WTC11 (cell line): ENCODE data around the gene KHDC4. TPM values are rescaled to one million over a fixed set of nuclear protein-coding genes. Genes with fewer than 3 reads are reported as not detected.

Source experiments
- ATAC-seq: fragments of 200-7000 bp; cut with Tn5 transposase; 2 replicates; pipeline ENCODE4 v1.10.0; 2021; ENCODE audit warnings: mild to moderate bottlenecking, moderate library complexity
- CTCF ChIA-PET: fragments of 300-600 bp; sonication (Branson Sonifier 250); formaldehyde crosslinking; loops from one replicate; lab custom pipeline; 2021; ENCODE audit warnings: antibody characterized with exemption; lab: Charles Lee
- POLR2A ChIA-PET: fragments of 350-600 bp; sonication (Branson Sonifier 250); formaldehyde crosslinking; loops from one replicate; lab custom pipeline; 2021; ENCODE audit warnings: antibody characterized with exemption; lab: Charles Lee
- DNase-seq: peaks from one replicate; pipeline ENCODE4 v3.0.0; 2021; ENCODE audit warnings: low spot score
- H3K27ac Mint-ChIP-seq: 2 replicates; pipeline ENCODE4 v1.8.0; 2021; ENCODE audit warnings: mixed read lengths
- H3K27me3 Mint-ChIP-seq: 2 replicates; pipeline ENCODE4 v1.8.0; 2021; ENCODE audit warnings: low read depth, mild to moderate bottlenecking, moderate library complexity, mixed read lengths
- H3K36me3 Mint-ChIP-seq: 2 replicates; pipeline ENCODE4 v1.8.0; 2021; ENCODE audit warnings: mixed read lengths
- H3K4me1 Mint-ChIP-seq: 2 replicates; pipeline ENCODE4 v1.8.0; 2022; ENCODE audit warnings: mixed read lengths
- H3K4me3 Mint-ChIP-seq: 2 replicates; pipeline ENCODE4 v1.8.0; 2021; ENCODE audit warnings: mild to moderate bottlenecking, moderate library complexity, mixed read lengths
- H3K9me3 Mint-ChIP-seq: 2 replicates; pipeline ENCODE4 v1.8.0; 2021; ENCODE audit warnings: mixed read lengths
- ELF4 ChIP-seq: sonication (generic); formaldehyde crosslinking; IDR thresholded peaks from 2 replicates; pipeline ENCODE4 v1.8.1; 2022; ENCODE audit warnings: low read depth, mild to moderate bottlenecking, moderate library complexity, missing genetic modification reagents
- ESRRA ChIP-seq: sonication (generic); formaldehyde crosslinking; IDR thresholded peaks from 2 replicates; pipeline ENCODE4 v1.8.1; 2022; ENCODE audit warnings: mild to moderate bottlenecking, missing genetic modification reagents, borderline replicate concordance
- FOXP1 ChIP-seq: sonication (generic); formaldehyde crosslinking; IDR thresholded peaks from 2 replicates; pipeline ENCODE4 v1.8.0; 2022; ENCODE audit warnings: missing genetic modification reagents, mild to moderate bottlenecking, moderate library complexity, borderline replicate concordance
- NR2C2 ChIP-seq: sonication (generic); formaldehyde crosslinking; IDR thresholded peaks from 2 replicates; pipeline ENCODE4 v1.8.0; 2022; ENCODE audit warnings: mild to moderate bottlenecking, missing genetic modification reagents
- RORB ChIP-seq: fragments of 250-450 bp; sonication (Bioruptor Pico); IDR thresholded peaks from 2 replicates; pipeline ENCODE4 v1.9.0; 2021; ENCODE audit warnings: mild to moderate bottlenecking
- ZNF121 ChIP-seq: sonication (generic); formaldehyde crosslinking; IDR thresholded peaks from 2 replicates; pipeline ENCODE4 v1.8.0; 2023; ENCODE audit warnings: missing genetic modification reagents
- total RNA-seq: library from RNA; stranded (reverse); gene quantifications from 3 replicates; pipeline ENCODE4 v1.2.3, GENCODE V29; 2021
- TF ChIP-seq, protein P1 (sequence below): fragments of 250-450 bp; sonication (Bioruptor Pico); IDR thresholded peaks from 2 replicates; pipeline ENCODE4 v1.9.0; 2021; ENCODE audit warnings: mild to moderate bottlenecking, borderline replicate concordance
- TF ChIP-seq, protein P2 (sequence below): sonication (generic); formaldehyde crosslinking; IDR thresholded peaks from 2 replicates; pipeline ENCODE4 v1.8.0; 2022; ENCODE audit warnings: mild to moderate bottlenecking, missing genetic modification reagents
- TF ChIP-seq, protein P3 (sequence below): fragments of 250-450 bp; sonication (Bioruptor Pico); IDR thresholded peaks from 2 replicates; pipeline ENCODE4 v1.9.0; 2021; ENCODE audit warnings: mild to moderate bottlenecking

KHDC4 gene
- total RNA-seq, 1 experiment from 2014 or later: 64.4 TPM

DNA sequence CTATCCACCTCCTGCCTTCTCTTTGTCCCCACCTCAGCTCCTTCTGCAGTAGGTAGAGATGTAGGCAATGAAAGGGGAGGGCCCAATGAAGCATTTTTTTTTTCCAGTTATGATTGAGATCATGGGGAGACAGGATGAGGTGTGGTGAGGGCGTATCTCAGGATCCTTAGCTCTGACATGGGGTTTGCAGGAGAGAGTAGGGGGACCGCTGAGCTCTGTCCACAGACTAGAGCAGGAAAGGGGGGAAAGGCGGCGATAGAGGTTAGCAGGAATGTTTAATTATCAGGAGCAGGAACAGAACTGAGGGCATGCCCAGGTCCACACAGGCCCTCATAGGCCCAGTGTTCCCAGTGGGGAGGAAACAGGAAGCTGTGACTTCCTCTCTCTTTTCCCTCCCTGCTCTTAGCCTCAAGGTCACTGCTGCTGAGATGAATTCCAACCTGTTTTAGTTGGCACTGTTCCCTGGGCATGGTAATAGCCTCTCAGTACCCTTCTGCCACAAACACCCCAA is 6.3 kb upstream of the KHDC4 start (continued):
- TF ChIP-seq, protein P1, sequence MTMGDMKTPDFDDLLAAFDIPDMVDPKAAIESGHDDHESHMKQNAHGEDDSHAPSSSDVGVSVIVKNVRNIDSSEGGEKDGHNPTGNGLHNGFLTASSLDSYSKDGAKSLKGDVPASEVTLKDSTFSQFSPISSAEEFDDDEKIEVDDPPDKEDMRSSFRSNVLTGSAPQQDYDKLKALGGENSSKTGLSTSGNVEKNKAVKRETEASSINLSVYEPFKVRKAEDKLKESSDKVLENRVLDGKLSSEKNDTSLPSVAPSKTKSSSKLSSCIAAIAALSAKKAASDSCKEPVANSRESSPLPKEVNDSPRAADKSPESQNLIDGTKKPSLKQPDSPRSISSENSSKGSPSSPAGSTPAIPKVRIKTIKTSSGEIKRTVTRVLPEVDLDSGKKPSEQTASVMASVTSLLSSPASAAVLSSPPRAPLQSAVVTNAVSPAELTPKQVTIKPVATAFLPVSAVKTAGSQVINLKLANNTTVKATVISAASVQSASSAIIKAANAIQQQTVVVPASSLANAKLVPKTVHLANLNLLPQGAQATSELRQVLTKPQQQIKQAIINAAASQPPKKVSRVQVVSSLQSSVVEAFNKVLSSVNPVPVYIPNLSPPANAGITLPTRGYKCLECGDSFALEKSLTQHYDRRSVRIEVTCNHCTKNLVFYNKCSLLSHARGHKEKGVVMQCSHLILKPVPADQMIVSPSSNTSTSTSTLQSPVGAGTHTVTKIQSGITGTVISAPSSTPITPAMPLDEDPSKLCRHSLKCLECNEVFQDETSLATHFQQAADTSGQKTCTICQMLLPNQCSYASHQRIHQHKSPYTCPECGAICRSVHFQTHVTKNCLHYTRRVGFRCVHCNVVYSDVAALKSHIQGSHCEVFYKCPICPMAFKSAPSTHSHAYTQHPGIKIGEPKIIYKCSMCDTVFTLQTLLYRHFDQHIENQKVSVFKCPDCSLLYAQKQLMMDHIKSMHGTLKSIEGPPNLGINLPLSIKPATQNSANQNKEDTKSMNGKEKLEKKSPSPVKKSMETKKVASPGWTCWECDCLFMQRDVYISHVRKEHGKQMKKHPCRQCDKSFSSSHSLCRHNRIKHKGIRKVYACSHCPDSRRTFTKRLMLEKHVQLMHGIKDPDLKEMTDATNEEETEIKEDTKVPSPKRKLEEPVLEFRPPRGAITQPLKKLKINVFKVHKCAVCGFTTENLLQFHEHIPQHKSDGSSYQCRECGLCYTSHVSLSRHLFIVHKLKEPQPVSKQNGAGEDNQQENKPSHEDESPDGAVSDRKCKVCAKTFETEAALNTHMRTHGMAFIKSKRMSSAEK (CRISPR knock-in tag): no peak
- TF ChIP-seq ELF4 (CRISPR knock-in tag): no peak
- no peak for TF ChIP-seq FOXP1 (CRISPR knock-in tag)

DNA sequence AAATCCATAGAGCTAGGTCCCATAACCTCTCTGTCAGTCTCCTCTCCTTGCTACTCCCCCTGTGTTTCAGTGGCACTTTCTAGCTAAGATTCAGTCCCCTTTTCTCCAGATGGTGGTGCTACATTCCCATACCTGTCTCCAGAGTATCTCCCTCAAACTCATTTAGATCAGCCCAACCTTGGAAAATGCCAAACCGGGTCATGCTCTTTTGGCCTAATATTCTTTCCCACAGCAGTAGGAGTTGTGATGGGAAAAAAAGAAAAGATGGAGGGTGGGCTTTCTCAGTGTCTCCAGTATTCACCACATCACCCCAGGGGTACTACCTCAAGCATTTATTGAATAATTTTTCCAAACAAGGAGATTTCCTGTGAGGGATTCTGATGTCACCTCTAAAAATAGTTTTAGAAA is 4.0 kb upstream of the KHDC4 start:
- H3K9me3 Mint-ChIP-seq: no peaks in the 10 kb centered on the region
- peaks cover 4% of the 10 kb centered on the region for H3K36me3 Mint-ChIP-seq
- ChIA-PET CTCF (interaction anchor here (0.6 to 6.1 kb wide), 37 partner anchors 8 to 345 kb away, joined by 3 to 85 read pairs (median 4); partner anchors contain the start of genes ARHGEF2, RAB25, SMG5 and SSR2), POLR2A (interaction anchor here (0.9 to 1.1 kb wide), 2 partner anchors 41 to 46 kb away, joined by 3 to 4 read pairs; partner anchors contain the start of gene ARHGEF2)
- H3K27me3 Mint-ChIP-seq: no peaks in the 10 kb centered on the region
- peaks cover 21% of the 10 kb centered on the region for H3K4me1 Mint-ChIP-seq
- no peak overlapping the region for H3K4me3 Mint-ChIP-seq
- peak; percentile 52 for ATAC-seq
- no peak for DNase-seq
- H3K27ac Mint-ChIP-seq: peak overlapping the region; percentile 9; the same call in 1 of the 2 replicates
- peak; percentile 56; the same call in 1 of the 2 replicates for TF ChIP-seq ZNF121 (CRISPR knock-in tag)
- TF ChIP-seq, protein P2, sequence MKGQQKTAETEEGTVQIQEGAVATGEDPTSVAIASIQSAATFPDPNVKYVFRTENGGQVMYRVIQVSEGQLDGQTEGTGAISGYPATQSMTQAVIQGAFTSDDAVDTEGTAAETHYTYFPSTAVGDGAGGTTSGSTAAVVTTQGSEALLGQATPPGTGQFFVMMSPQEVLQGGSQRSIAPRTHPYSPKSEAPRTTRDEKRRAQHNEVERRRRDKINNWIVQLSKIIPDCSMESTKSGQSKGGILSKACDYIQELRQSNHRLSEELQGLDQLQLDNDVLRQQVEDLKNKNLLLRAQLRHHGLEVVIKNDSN (CRISPR knock-in tag): no peak
- TF ChIP-seq, all 79 proteins: peak for 1

DNA sequence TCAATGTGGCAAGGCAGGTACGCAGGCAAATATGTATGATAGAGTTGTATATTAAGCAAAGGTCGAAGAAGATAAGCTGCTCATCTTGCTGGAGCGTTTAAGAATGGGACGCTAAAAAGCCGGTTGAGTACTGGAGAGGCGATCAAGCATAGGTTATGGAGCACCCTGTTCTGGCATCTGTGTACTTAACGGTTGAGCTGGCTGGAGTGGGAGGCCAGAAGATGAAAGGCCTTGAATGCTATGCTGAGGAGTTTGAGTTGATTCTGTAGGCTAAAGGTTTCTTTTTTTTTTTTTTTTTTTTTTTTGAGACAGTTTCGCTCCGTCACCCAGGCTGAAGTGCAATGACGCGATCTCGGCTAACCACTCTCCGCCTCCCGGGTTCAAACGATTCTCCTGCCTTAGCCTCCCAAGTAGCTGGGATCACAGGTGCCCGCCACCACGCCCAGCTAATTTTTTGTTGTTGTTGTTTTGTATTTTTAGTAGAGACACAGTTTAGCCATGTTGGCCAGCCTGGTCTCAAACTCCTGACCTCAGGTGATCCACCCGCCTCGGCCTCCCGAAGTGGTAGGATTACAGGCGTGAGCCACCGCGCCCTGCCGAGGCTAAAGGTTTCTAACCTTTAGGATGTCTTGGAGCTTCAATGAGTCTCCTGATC is 850 bp upstream of the KHDC4 start:
- Mint-ChIP-seq H3K27me3 (no peaks in the 10 kb centered on the region), H3K36me3 (peaks cover 30% of the 10 kb centered on the region), H3K4me1 (peaks cover 20% of the 10 kb centered on the region), H3K27ac (no peak overlapping the region), H3K9me3 (no peaks in the 10 kb centered on the region), H3K4me3 (no peak overlapping the region)
- ATAC-seq (no peak), DNase-seq (no peak)
- ChIA-PET CTCF (interaction anchor here (0.6 to 4.4 kb wide), 15 partner anchors 8 to 195 kb away, joined by 3 to 26 read pairs (median 5); partner anchors contain the start of gene ARHGEF2), POLR2A (interaction anchor here (0.7 to 1.5 kb wide), 5 partner anchors 9 to 62 kb away, joined by 3 to 8 read pairs (median 3); no protein-coding TSS in a partner anchor)
- no peak for TF ChIP-seq RORB (CRISPR knock-in tag)
- TF ChIP-seq, protein P3, sequence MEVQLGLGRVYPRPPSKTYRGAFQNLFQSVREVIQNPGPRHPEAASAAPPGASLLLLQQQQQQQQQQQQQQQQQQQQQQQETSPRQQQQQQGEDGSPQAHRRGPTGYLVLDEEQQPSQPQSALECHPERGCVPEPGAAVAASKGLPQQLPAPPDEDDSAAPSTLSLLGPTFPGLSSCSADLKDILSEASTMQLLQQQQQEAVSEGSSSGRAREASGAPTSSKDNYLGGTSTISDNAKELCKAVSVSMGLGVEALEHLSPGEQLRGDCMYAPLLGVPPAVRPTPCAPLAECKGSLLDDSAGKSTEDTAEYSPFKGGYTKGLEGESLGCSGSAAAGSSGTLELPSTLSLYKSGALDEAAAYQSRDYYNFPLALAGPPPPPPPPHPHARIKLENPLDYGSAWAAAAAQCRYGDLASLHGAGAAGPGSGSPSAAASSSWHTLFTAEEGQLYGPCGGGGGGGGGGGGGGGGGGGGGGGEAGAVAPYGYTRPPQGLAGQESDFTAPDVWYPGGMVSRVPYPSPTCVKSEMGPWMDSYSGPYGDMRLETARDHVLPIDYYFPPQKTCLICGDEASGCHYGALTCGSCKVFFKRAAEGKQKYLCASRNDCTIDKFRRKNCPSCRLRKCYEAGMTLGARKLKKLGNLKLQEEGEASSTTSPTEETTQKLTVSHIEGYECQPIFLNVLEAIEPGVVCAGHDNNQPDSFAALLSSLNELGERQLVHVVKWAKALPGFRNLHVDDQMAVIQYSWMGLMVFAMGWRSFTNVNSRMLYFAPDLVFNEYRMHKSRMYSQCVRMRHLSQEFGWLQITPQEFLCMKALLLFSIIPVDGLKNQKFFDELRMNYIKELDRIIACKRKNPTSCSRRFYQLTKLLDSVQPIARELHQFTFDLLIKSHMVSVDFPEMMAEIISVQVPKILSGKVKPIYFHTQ: no peak
- TF ChIP-seq, protein P2 (CRISPR knock-in tag): no peak
- no peak for TF ChIP-seq NR2C2 (CRISPR knock-in tag)
- TF ChIP-seq ESRRA (CRISPR knock-in tag): no peak
